HepG2 (cell line): Measurements from ENCODE around the gene PMVK. TPM values are rescaled to one million over a fixed set of nuclear protein-coding genes. Genes with fewer than 3 reads are reported as not detected.

Experiments used
- CBX5 ChIP-seq: sonication (generic); formaldehyde crosslinking; IDR thresholded peaks from 2 replicates; pipeline ENCODE4 v1.4.0; 2020; ENCODE audit warnings: missing genetic modification reagents, borderline replicate concordance
- HMG20B ChIP-seq: conservative IDR thresholded peaks from 2 replicates; pipeline ENCODE4 v1.6.1; 2016; ENCODE audit warnings: missing genetic modification reagents, missing compliant biosample characterization
- POLR2G ChIP-seq: fragments of 200-400 bp; formaldehyde crosslinking; IDR thresholded peaks from 2 replicates; pipeline ENCODE4 v1.6.1; 2018; ENCODE audit warnings: mild to moderate bottlenecking, low read depth, low read length, moderate library complexity
- SNAI1 ChIP-seq: sonication (generic); formaldehyde crosslinking; IDR thresholded peaks from 2 replicates; pipeline ENCODE4 v1.5.0; 2020; ENCODE audit warnings: mild to moderate bottlenecking, missing genetic modification reagents, borderline replicate concordance
- U2AF2 ChIP-seq: fragments of 200-400 bp; formaldehyde crosslinking; IDR thresholded peaks from 2 replicates; pipeline ENCODE4 v1.6.1; 2017; ENCODE audit warnings: low read depth, mild to moderate bottlenecking, low read length
- ZNF547 ChIP-seq: sonication (generic); formaldehyde crosslinking; IDR thresholded peaks from 2 replicates; pipeline ENCODE4 v1.5.1; 2020; ENCODE audit warnings: mild to moderate bottlenecking, missing genetic modification reagents
- ZNF589 ChIP-seq: sonication (generic); formaldehyde crosslinking; conservative IDR thresholded peaks from 2 replicates; pipeline ENCODE4 v1.8.0; 2022; ENCODE audit warnings: mild to moderate bottlenecking, moderate library complexity, missing genetic modification reagents
- ZNF598 ChIP-seq: sonication (generic); formaldehyde crosslinking; IDR thresholded peaks from 2 replicates; pipeline ENCODE4 v1.5.1; 2020; ENCODE audit warnings: mild to moderate bottlenecking, missing genetic modification reagents, borderline replicate concordance
- ZNF790 ChIP-seq: sonication (generic); formaldehyde crosslinking; IDR thresholded peaks from 2 replicates; pipeline ENCODE4 v1.8.0; 2022; ENCODE audit warnings: missing genetic modification reagents, mild to moderate bottlenecking, borderline replicate concordance
- ZSCAN30 ChIP-seq: sonication (generic); formaldehyde crosslinking; IDR thresholded peaks from 2 replicates; pipeline ENCODE4 v1.5.0; 2020; ENCODE audit warnings: mild to moderate bottlenecking, missing genetic modification reagents
- polyA plus RNA-seq, 8 experiments: library from polyadenylated mRNA; depleted of rRNA in 3 of 8; stranded (reverse) in 7 of 8; unstranded in 1 of 8; fragments of >200 nt; fragmentation: Illumina TruSeq in 4 of 8; extraction: Trizol in 4 of 8; gene quantifications; 2 replicates each; pipeline versions ENCODE4 v1.2.1 to v1.2.3, GENCODE V29; 2011 to 2016; ENCODE audit warnings: low read depth in 4 of 8, missing spikeins in 1 of 8, mixed read lengths in 1 of 8; ENCODE audit not compliant: insufficient read depth in 1 of 8
- total RNA-seq, 5 experiments: library from RNA; depleted of rRNA; stranded (reverse); fragments of >200 nt; fragmentation: Illumina TruSeq; extraction: Trizol; gene quantifications; 2 replicates each; pipeline ENCODE4 v1.2.3, GENCODE V29; 2016; ENCODE audit warnings: low read depth in 1 of 5
- TF ChIP-seq, protein P1 (sequence below): sonication (generic); formaldehyde crosslinking; IDR thresholded peaks from 2 replicates; pipeline ENCODE4 v1.4.0; 2020; ENCODE audit warnings: mild to moderate bottlenecking, missing genetic modification reagents
- TF ChIP-seq, protein P2 (sequence below): IDR thresholded peaks from 2 replicates; pipeline ENCODE4 v1.6.1; 2018; ENCODE audit warnings: missing genetic modification reagents, mild to moderate bottlenecking, missing compliant biosample characterization
- TF ChIP-seq, protein P3 (sequence below): sonication (generic); formaldehyde crosslinking; IDR thresholded peaks from 2 replicates; pipeline ENCODE4 v1.5.0; 2020; ENCODE audit warnings: missing genetic modification reagents
- TF ChIP-seq, protein P4 (sequence below), 2 experiments: fragments of 450-650 bp in 1 of 2; sonication (generic) in 1 of 2; formaldehyde crosslinking; IDR thresholded peaks; 2 replicates each; pipeline versions ENCODE4 v1.5.0 to v1.8.0; 2020 to 2022; ENCODE audit warnings: mild to moderate bottlenecking in 1 of 2, missing genetic modification reagents in 1 of 2
- TF ChIP-seq, protein P5 (sequence below): fragments of 450-650 bp; IDR thresholded peaks from 2 replicates; pipeline ENCODE4 v1.6.1; 2017; ENCODE audit warnings: mild to moderate bottlenecking
- TF ChIP-seq, protein P6 (sequence below): sonication (generic); formaldehyde crosslinking; IDR thresholded peaks from 2 replicates; pipeline ENCODE4 v1.8.1; 2023; ENCODE audit warnings: mild to moderate bottlenecking, missing genetic modification reagents
- TF ChIP-seq, protein P7 (sequence below): fragments of 450-650 bp; IDR thresholded peaks from 2 replicates; pipeline ENCODE4 v1.6.1; 2016

PMVK gene
- total and polyA plus RNA-seq, 2 of the 13 experiments (the other 11 are each of a cell fraction or from before 2014, with no cell fraction given): 3.9 to 12.6 TPM

DNA sequence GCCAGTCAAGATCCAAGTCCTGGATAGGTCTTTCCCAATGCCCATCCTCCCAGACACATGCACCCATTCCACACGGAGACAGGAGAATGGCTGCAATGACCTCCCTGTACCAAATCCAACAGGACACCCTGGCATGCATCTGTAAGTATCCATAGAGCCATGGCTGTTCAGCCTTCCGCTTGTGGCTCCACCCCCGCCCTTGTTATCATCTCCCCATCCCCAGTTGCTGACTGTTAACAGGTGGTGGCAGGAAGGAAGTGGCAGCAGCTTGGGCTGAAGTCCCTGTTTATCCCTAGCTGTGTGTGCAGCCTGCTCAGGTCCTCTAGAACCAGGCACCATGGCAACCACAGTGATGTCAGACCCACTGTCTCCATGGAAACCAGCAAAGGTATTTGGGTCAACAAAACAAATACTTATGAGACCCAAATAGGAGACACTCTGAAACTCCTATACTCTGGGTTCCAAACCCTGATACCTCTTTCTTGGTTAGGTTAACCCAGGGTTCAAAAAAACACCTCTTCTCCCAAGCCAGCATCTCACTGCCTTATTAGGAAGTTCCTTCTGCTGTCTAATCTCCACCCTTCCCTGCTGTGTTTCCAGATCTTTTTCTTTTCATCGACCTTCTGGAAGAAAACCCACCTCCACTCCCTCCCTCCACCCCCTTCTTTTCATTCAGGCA, 18.7 kb upstream of the PMVK start (continued):
- TF ChIP-seq POLR2G (no peak), ZNF598 (CRISPR knock-in tag) (no peak), ZSCAN30 (CRISPR knock-in tag) (no peak), SNAI1 (no peak), ZNF790 (CRISPR knock-in tag) (no peak), HMG20B (CRISPR knock-in tag) (no peak), CBX5 (no peak), ZNF547 (CRISPR knock-in tag) (no peak), ZNF589 (no peak), U2AF2 (no peak)
- TF ChIP-seq, protein P1, sequence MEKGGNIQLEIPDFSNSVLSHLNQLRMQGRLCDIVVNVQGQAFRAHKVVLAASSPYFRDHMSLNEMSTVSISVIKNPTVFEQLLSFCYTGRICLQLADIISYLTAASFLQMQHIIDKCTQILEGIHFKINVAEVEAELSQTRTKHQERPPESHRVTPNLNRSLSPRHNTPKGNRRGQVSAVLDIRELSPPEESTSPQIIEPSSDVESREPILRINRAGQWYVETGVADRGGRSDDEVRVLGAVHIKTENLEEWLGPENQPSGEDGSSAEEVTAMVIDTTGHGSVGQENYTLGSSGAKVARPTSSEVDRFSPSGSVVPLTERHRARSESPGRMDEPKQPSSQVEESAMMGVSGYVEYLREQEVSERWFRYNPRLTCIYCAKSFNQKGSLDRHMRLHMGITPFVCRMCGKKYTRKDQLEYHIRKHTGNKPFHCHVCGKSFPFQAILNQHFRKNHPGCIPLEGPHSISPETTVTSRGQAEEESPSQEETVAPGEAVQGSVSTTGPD (CRISPR knock-in tag): no peak
- TF ChIP-seq, protein P2, sequence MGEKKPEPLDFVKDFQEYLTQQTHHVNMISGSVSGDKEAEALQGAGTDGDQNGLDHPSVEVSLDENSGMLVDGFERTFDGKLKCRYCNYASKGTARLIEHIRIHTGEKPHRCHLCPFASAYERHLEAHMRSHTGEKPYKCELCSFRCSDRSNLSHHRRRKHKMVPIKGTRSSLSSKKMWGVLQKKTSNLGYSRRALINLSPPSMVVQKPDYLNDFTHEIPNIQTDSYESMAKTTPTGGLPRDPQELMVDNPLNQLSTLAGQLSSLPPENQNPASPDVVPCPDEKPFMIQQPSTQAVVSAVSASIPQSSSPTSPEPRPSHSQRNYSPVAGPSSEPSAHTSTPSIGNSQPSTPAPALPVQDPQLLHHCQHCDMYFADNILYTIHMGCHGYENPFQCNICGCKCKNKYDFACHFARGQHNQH: peak; percentile 39; the same call in 1 of the 2 replicates
- TF ChIP-seq, protein P3, sequence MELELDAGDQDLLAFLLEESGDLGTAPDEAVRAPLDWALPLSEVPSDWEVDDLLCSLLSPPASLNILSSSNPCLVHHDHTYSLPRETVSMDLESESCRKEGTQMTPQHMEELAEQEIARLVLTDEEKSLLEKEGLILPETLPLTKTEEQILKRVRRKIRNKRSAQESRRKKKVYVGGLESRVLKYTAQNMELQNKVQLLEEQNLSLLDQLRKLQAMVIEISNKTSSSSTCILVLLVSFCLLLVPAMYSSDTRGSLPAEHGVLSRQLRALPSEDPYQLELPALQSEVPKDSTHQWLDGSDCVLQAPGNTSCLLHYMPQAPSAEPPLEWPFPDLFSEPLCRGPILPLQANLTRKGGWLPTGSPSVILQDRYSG (CRISPR knock-in tag): no peak
- TF ChIP-seq, protein P4, sequence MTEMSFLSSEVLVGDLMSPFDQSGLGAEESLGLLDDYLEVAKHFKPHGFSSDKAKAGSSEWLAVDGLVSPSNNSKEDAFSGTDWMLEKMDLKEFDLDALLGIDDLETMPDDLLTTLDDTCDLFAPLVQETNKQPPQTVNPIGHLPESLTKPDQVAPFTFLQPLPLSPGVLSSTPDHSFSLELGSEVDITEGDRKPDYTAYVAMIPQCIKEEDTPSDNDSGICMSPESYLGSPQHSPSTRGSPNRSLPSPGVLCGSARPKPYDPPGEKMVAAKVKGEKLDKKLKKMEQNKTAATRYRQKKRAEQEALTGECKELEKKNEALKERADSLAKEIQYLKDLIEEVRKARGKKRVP (CRISPR knock-in tag; IDR thresholded peaks at IDR 0.05): no peak
- TF ChIP-seq, protein P5, sequence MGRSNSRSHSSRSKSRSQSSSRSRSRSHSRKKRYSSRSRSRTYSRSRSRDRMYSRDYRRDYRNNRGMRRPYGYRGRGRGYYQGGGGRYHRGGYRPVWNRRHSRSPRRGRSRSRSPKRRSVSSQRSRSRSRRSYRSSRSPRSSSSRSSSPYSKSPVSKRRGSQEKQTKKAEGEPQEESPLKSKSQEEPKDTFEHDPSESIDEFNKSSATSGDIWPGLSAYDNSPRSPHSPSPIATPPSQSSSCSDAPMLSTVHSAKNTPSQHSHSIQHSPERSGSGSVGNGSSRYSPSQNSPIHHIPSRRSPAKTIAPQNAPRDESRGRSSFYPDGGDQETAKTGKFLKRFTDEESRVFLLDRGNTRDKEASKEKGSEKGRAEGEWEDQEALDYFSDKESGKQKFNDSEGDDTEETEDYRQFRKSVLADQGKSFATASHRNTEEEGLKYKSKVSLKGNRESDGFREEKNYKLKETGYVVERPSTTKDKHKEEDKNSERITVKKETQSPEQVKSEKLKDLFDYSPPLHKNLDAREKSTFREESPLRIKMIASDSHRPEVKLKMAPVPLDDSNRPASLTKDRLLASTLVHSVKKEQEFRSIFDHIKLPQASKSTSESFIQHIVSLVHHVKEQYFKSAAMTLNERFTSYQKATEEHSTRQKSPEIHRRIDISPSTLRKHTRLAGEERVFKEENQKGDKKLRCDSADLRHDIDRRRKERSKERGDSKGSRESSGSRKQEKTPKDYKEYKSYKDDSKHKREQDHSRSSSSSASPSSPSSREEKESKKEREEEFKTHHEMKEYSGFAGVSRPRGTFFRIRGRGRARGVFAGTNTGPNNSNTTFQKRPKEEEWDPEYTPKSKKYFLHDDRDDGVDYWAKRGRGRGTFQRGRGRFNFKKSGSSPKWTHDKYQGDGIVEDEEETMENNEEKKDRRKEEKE: no peak
- TF ChIP-seq, protein P6, sequence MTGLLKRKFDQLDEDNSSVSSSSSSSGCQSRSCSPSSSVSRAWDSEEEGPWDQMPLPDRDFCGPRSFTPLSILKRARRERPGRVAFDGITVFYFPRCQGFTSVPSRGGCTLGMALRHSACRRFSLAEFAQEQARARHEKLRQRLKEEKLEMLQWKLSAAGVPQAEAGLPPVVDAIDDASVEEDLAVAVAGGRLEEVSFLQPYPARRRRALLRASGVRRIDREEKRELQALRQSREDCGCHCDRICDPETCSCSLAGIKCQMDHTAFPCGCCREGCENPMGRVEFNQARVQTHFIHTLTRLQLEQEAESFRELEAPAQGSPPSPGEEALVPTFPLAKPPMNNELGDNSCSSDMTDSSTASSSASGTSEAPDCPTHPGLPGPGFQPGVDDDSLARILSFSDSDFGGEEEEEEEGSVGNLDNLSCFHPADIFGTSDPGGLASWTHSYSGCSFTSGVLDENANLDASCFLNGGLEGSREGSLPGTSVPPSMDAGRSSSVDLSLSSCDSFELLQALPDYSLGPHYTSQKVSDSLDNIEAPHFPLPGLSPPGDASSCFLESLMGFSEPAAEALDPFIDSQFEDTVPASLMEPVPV (CRISPR knock-in tag): no peak
- TF ChIP-seq, protein P7, sequence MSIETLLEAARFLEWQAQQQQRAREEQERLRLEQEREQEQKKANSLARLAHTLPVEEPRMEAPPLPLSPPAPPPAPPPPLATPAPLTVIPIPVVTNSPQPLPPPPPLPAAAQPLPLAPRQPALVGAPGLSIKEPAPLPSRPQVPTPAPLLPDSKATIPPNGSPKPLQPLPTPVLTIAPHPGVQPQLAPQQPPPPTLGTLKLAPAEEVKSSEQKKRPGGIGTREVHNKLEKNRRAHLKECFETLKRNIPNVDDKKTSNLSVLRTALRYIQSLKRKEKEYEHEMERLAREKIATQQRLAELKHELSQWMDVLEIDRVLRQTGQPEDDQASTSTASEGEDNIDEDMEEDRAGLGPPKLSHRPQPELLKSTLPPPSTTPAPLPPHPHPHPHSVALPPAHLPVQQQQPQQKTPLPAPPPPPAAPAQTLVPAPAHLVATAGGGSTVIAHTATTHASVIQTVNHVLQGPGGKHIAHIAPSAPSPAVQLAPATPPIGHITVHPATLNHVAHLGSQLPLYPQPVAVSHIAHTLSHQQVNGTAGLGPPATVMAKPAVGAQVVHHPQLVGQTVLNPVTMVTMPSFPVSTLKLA: peak; percentile 41; the same call in 1 of the 2 replicates
